Mucosa of descending colon (tissue), 3 donors: ENCODE data around the gene SPATA25. TPM values are rescaled to one million over a fixed set of nuclear protein-coding genes. Genes with fewer than 3 reads are reported as not detected.

Experiments
- ATAC-seq: fragments of 200-7000 bp; cut with Tn5 transposase; one replicate; pipeline ENCODE4 v1.9.1; 2020; ENCODE audit warnings: mild to moderate bottlenecking, moderate library complexity
- DNase-seq, 3 donors: peaks; one replicate each; pipeline ENCODE4 v3.0.0-alpha.2; 2020
- H3K36me3 ChIP-seq: fragments of 200-600 bp; one replicate; pipeline ENCODE4 v1.8.0; 2021; ENCODE audit warnings: low read depth, mild to moderate bottlenecking
- H3K4me1 ChIP-seq: fragments of 200-600 bp; one replicate; pipeline ENCODE4 v1.8.0; 2021; ENCODE audit warnings: low read depth, mild to moderate bottlenecking
- H3K4me3 ChIP-seq: fragments of 200-600 bp; one replicate; pipeline ENCODE4 v1.8.0; 2021; ENCODE audit warnings: mild to moderate bottlenecking
- H3K9me3 ChIP-seq: fragments of 200-600 bp; one replicate; pipeline ENCODE4 v1.8.0; 2021; ENCODE audit warnings: mild to moderate bottlenecking
- intact Hi-C, 2 donors: fragments of 100-400 bp; cut with DNase I in 1 of 2; cut with micrococcal nuclease in 1 of 2; formaldehyde crosslinking; loops; one replicate each; pipeline versions ENCODE4 v1.11.0 to v1.11.1; 2022; cut with DNase I, micrococcal nuclease
- long read RNA-seq, 2 donors: library from polyadenylated mRNA; unstranded; transcript quantifications; one replicate each; pipeline ENCODE4 v2.0.0, GENCODE V29; 2019 to 2021
- total RNA-seq, 3 donors: library from RNA; stranded (reverse); fragmentation: NEBNext Ultra II Directional in 2 of 3; extraction: Animal tissue kit (Norgen Biotek cat#: 25700) in 2 of 3; gene quantifications; one replicate each; pipeline versions ENCODE4 v1.2.1 to v1.2.4, GENCODE V29; 2021 to 2023
- TF ChIP-seq, protein P1 (sequence below): fragments of 200-600 bp; IDR thresholded peaks from one replicate; pipeline ENCODE4 v1.8.0; 2022; ENCODE audit warnings: antibody characterized with exemption, mild to moderate bottlenecking
- donor health status: DM: no; HTN: no; CAD: no; lungs with moderate emphysema.
- donor health status: DM: no; HTN: no; CAD: no.
- donor health status: DM: no; HTN: yes; CAD: no.

Gene SPATA25, protein sequence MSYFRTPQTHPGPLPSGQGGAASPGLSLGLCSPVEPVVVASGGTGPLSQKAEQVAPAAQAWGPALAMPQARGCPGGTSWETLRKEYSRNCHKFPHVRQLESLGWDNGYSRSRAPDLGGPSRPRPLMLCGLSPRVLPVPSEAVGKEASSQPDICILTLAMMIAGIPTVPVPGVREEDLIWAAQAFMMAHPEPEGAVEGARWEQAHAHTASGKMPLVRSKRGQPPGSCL
- total RNA-seq = 1 to 10 TPM; 3.9 to 6.0 (median 4.1) TPM
- long read RNA-seq, donor 1, partial matches to known transcripts = 0 of 1 reads
- long read RNA-seq, donor 1, other reads (novel, unspliced or antisense) = 1 of 1 reads
- long read RNA-seq, donor 2 = 0 reads

DNA sequence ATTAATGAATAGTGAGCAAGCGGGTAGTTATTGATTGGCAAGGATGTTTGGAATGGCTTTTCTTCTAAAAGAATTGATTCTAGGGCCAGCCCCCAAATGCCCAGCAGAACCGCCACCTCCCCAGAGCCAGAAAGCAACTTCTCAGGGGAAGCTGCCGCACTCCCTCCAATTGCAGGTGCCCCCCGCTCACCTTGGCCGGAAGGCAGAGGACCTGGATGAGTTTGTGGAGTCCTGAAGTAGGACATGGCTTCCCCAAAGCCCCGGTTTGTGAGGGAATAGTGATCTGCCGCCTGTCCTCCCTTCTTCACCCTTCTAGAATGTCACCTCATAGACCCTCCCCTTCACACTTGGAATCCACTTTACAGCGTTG lies at the start of gene SPATA25:
SPATA25 (minus strand) TSS at position 277 of the 370 bp plus-strand sequence; CDS start at position 245, 32 bp downstream.
- intact Hi-C loops = no loop called here
- Histone ChIP-seq H3K36me3 (no peaks in the 10 kb centered on the region), H3K4me3 (no peak within 1 kb of the TSS), H3K4me1 (peaks cover 4% of the 10 kb centered on the region), H3K9me3 (no peaks in the 10 kb centered on the region)
- TF ChIP-seq, protein P1, sequence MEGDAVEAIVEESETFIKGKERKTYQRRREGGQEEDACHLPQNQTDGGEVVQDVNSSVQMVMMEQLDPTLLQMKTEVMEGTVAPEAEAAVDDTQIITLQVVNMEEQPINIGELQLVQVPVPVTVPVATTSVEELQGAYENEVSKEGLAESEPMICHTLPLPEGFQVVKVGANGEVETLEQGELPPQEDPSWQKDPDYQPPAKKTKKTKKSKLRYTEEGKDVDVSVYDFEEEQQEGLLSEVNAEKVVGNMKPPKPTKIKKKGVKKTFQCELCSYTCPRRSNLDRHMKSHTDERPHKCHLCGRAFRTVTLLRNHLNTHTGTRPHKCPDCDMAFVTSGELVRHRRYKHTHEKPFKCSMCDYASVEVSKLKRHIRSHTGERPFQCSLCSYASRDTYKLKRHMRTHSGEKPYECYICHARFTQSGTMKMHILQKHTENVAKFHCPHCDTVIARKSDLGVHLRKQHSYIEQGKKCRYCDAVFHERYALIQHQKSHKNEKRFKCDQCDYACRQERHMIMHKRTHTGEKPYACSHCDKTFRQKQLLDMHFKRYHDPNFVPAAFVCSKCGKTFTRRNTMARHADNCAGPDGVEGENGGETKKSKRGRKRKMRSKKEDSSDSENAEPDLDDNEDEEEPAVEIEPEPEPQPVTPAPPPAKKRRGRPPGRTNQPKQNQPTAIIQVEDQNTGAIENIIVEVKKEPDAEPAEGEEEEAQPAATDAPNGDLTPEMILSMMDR = no peak
- DNase-seq = no peak
- no peak for ATAC-seq

DNA sequence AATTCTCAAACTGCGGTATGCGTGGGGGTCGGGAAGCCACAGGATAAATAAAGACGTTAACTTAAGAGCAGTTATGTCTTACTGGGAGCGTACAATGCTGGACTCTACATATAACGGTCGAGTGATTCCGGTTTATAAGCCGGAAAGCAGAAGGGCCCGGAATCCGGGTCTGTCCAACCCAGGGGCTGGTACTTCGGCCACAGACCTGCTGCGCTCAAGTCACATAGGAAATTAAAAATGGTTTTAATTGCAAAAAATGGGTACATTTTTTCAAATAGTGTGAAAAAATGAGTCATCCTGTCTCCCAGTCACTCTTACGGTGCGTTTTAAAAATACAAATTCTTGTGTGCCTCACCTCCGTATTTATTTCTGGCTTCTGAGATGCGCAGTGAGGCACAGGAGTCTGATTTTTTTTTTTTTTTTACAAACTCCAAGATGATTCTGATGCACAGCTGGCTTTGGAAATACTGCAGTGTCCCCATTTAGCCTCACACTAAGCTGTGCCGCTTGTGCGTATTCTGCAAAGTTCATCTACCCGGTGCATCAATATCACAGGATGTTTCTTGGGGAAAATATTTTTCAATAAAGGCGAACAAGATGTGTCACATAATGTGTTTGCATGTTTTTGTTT lies 48.1 kb upstream of the SPATA25 start:
- Histone ChIP-seq H3K9me3 (no peaks in the 10 kb centered on the region), H3K4me1 (peaks cover 6% of the 10 kb centered on the region), H3K4me3 (peak overlapping the region; percentile 85), H3K36me3 (peaks cover 13% of the 10 kb centered on the region)
- intact Hi-C loops = loop anchor here in 1 of 2 donors (10.0 kb wide), 1 partner anchor 111 kb away; the partner anchor contains the start of gene TNNC2
- no peak for DNase-seq
- TF ChIP-seq, protein P1 = no peak
- peak; percentile 3 for ATAC-seq

GRCh38 chr20:45934586-45935415 lies 47.4 kb upstream of the SPATA25 start, which contains the start of gene PCIF1:
PCIF1 (plus strand) TSS chr20:45934683; CDS start chr20:45939000, 4,317 bp downstream.
- TF ChIP-seq, protein P1 = no peak
- Histone ChIP-seq H3K36me3 (peaks cover 8% of the 10 kb centered on the region), H3K4me3 (peak within 1 kb of the TSS; percentile 85), H3K4me1 (peaks cover 6% of the 10 kb centered on the region), H3K9me3 (no peaks in the 10 kb centered on the region)
- DNase-seq (peak; percentile 98), ATAC-seq (peak; percentile 94)
- intact Hi-C loops = loop anchor here in 1 of 2 donors (10.0 kb wide), 1 partner anchor 110 kb away; the partner anchor contains the start of gene TNNC2

DNA sequence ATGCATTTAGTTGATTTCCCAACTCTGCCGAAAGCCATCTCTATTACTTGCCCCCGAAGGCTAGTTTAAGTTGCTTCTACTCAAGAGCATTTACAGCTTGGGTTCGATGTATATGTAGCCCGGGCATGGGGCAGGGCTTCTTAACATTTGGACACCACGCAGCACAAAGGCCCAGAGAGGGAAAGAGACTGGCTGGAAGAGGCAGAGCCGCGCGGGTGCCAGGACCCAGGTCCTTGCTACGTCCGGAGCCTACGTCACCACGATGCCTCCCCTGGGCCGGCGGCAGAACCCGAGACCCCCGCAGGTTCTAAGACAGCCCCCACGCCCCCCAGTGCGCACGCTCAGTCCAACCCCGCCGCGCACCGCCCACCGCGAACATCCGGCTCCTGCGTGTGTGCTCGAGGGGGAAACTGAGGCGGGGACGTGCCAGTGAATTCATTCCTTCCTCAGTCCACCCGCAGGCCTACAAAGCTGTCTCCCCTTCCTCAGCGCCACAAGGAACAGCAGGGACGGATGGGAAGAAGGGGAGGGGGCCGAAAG lies 46.7 kb upstream of the SPATA25 start:
- TF ChIP-seq, protein P1 = no peak
- peak; percentile 25 for ATAC-seq
- intact Hi-C loops = loop anchor here in 1 of 2 donors (10.0 kb wide), 1 partner anchor 109 kb away; the partner anchor contains the start of gene TNNC2

More for the DNA sequence above, 46.7 kb upstream of the SPATA25 start:
- no peaks in the 10 kb centered on the region for H3K9me3 ChIP-seq
- H3K36me3 ChIP-seq = peaks cover 8% of the 10 kb centered on the region
- peaks cover 6% of the 10 kb centered on the region for H3K4me1 ChIP-seq
- peak overlapping the region; percentile 85 for H3K4me3 ChIP-seq
- peak in 1 of 3 donors; percentile 87 for DNase-seq
